GM18498 (cell line): ENCODE measurements around the gene MT1M.
"Not testable (repeated sequence)": the region's sequence is repeated elsewhere in the genome, so short reads cannot be mapped to it uniquely, and the experiment has no call there.

ENCODE experiments used
- ATAC-seq: cut with Tn5 transposase; IDR thresholded peaks from one replicate; pipeline ENCODE4 v1.9.1; 2021; ENCODE audit warnings: mild to moderate bottlenecking, moderate library complexity; ENCODE audit not compliant: unreplicated experiment

Gene MT1M

GRCh38 chr16:56645838-56646237 lies 13.4 kb downstream of the MT1M start:
- no peak for ATAC-seq

GRCh38 chr16:56647641-56648431 lies 15.4 kb downstream of the MT1M start:
- ATAC-seq: no peak

- no peak for ATAC-seq
These were observed 16.8 kb downstream of the MT1M start for GRCh38 chr16:56649271-56649670.

- ATAC-seq: no peak
These were observed 17.4 kb downstream of the MT1M start for GRCh38 chr16:56649820-56650219.

GRCh38 chr16:56651586-56651985 lies 19.1 kb downstream of the MT1M start, which contains the start of gene MT1B:
Gene MT1B, plus strand, starts transcription at chr16:56651886. Its CDS starts 68 bp downstream, at chr16:56651954.
- no peak for ATAC-seq

GRCh38 chr16:56652600-56652999 lies 20.1 kb downstream of the MT1M start:
- ATAC-seq: no peak

GRCh38 chr16:56653218-56653617 lies 20.8 kb downstream of the MT1M start:
- no peak for ATAC-seq

GRCh38 chr16:56657555-56658326 lies 25.3 kb downstream of the MT1M start, which contains the start of gene MT1F:
Gene MT1F, plus strand, starts transcription at chr16:56657959. Its CDS starts 100 bp downstream, at chr16:56658059.
- ATAC-seq: no peak

- ATAC-seq: no peak
These were observed 25.9 kb downstream of the MT1M start for GRCh38 chr16:56658327-56658875.

- no peak for ATAC-seq
These were observed 30.2 kb downstream of the MT1M start for GRCh38 chr16:56662357-56663354.

- no peak for ATAC-seq
These were observed 32.0 kb downstream of the MT1M start for GRCh38 chr16:56664506-56664905.

GRCh38 chr16:56665286-56666261 lies 33.1 kb downstream of the MT1M start:
- not testable (repeated sequence) for ATAC-seq

- no peak for ATAC-seq
These were observed 35.4 kb downstream of the MT1M start, which contains the start of gene MT1G for GRCh38 chr16:56667581-56668571. Gene MT1G, minus strand, starts transcription at chr16:56668065. Its CDS starts 72 bp downstream, at chr16:56667993.

GRCh38 chr16:56669005-56669839 lies 36.8 kb downstream of the MT1M start, which contains the start of gene MT1H:
Gene MT1H, plus strand, starts transcription at chr16:56669814. Its CDS starts 71 bp downstream, at chr16:56669885.
- ATAC-seq: no peak

- no peak for ATAC-seq
These were observed 37.6 kb downstream of the MT1M start for GRCh38 chr16:56669840-56670619.

GRCh38 chr16:56670620-56670934 lies 38.1 kb downstream of the MT1M start:
- no peak for ATAC-seq
